HG02678 (cell line): ENCODE results near the gene DCHS2.

Source experiments
- ATAC-seq: cut with Tn5 transposase; IDR thresholded peaks from one replicate; pipeline ENCODE4 v1.9.1; 2021; ENCODE audit warnings: mild to moderate bottlenecking, moderate library complexity; ENCODE audit not compliant: unreplicated experiment

DCHS2 gene

DNA sequence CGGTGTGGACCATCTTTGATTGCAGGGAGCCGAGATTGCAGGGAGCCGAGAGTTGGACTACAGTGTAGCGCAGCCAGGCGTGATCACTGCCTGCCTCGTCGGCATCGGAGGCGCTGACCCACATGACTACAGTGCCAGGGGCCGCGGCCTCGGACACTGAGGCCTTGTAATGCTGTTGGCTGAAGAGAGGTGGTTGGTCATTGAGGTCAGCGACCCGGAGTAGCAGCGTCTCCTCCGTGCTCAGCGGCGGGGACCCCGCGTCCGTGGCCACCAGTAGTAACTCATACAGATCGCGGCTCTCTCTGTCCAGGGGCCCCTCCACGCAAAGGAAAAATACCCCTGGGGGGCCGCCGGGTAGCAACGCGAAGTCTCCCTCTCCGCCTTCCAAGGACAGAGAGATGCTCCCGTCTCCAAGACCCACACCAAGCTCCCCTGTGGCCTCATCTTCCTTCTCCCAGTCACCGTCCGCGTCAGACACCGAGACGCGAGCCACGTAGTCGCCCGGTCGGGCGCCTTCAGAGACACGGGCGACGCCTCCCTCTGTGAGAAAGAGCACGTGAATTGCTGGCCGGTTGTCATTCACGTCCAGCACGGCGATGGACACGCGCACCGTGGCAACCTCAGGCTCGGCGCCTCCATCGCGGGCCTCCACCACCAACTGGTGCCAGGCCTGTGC lies 1.9 kb downstream of the DCHS2 start:
- ATAC-seq: no peak

DNA sequence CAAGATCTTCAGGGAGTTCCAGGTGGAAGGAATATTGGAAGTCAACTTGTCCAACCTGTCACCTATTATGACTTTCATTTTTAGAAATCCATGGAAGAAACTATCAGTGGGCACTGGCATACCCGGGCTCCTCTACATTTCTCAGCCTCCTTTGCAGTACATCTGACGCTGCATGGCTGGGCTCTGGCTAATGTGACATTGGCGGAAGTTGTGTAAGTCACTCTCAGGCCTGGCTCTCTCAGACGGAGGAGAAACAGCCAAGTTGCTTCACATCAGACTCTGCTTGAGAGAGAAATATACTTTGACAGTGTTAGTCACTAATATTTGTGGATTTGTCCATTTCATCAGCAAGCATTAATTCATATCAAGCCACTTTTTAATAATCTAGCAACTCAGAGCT lies 4.5 kb downstream of the DCHS2 start:
- ATAC-seq: no peak

DNA sequence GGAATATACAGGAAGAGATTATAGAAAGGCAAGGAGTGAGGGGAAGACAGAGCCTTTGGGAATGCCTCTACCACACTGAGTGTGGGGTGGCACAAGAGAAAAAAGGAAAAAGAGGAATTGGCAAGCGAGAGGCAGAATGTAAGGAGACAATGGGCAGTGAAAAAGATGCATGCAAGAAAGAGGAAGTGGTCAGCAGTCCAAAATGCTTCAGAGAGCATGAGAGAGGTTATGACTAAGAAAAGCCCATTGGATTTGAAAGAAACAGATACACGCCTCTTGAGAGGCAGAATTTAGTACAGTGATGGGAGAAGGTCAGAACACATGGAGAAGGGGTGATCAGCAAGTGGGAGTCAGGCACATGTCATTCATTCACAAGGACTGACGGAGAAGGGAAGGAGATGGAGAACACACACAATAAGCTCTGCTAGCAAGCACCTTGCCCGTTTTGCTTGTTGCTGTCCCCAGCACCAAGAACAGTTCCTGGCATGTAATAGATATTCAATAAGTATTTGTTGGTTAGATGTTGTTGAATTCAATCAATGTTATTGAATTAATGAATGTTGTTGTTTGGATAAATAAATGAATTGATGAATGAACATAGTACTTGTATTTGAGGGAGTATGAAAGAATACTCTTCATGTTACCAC lies 6.3 kb downstream of the DCHS2 start:
- ATAC-seq: peak; percentile 98

DNA sequence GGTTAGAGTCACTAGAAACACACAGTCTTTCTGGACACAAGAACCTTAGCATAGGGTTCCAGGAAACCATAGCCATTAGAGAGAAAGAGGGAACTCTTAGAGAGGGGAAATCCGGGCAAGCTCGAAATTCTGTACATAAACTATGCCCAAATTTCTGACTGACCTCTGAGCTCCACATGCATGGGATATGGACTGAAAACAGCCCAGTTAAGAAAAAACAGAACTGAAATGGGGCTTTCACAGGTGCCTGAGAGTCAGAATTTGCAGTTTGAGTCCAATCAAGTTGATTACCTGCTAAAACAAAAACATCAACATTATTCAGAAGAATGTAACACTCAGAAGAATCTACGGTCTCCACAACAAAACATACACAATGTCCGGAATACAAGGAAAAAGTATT lies 13.1 kb downstream of the DCHS2 start:
- ATAC-seq: peak; percentile 24

DNA sequence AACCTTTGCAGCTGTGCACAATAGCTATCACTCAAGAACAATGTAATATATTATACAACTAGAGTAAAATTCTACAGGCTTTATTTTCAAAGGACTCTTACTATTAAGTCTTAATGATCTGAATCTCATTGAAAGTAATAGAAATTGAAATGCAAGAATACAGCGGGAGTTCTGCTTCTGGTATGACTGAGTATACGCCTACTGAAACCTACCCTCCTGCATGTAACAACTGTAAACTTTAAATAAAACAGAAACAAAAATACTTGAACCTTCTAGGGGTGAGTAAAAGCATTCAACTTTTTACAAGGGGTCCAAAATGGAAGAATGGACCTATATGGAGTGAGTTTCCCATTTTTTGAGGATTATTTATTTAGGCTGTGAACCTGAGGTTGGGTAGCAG lies 13.5 kb downstream of the DCHS2 start:
- ATAC-seq: peak; percentile 88

DNA sequence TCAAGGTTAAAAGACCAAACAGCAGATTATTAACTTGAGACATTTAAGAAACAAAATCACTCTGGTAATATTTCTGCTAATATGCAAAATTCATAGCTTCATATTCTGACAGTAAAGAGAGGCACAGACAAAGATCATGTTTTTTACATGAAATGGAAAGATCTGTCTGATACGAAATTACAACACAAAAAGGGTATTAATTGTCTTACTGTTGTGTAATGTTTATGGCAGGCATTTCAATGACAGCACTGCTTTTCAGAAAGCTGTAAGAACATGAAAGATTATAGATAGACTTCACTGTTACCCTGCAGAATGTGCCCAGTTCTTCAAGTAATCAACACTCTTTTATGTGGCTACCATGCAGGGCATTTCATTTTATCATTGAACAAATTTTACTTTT lies 15.4 kb downstream of the DCHS2 start:
- no peak for ATAC-seq

DNA sequence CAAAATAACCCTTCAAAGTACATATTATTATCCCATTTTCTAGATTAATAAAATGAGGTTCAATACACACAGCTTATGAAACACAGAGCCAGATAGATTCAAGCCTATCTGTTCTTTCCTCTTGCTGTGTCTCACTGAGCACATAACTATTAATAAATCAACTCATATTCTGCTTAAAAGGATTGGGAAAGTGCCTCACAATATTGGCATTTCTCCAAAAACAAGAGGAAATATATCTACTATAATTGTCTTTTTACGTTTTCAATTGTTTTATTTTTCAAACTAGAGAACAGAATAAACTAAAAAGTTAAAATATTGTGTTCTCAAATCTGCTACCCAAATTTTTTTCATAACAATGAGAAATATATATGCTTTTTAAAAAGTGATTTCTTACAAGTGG lies 15.8 kb downstream of the DCHS2 start:
- no peak for ATAC-seq

DNA sequence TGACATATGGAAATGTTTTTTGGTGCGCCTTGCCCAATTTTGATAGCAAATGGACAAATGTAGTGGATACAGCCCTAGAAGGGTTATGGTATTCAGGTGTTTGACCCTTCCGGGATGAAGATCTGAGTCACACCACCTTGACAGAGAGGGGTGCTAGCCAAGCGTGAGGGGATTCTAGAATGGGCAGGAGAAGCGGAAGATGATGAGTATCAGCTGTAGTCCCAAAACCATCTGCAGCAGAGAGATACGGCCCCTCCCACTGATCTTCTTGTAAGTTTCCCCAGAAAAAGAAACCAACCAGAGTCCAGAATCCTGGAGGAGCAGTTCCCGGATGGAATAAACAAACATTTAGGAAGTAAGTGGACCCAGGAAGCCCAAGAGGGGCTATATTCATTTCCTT lies 18.1 kb downstream of the DCHS2 start:
- ATAC-seq: no peak

DNA sequence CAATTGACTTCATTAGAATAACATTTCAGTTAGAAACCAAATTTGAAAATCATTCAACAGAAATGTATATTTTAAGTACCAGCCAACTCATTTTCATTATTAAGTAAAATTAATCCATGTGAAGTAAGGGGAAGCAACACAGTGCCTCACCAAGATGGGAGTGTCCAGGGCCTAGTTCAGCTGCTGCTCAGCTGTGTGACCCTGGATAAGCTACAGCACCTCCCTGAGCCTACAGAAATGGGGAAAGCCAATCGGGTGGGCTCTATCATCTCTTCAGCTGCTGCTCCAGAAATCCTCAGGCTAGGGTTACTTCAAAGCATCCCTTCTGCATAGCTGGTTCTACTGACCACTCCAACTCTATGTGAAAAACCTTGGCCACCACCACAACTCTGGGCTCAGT lies 18.7 kb downstream of the DCHS2 start:
- no peak for ATAC-seq

DNA sequence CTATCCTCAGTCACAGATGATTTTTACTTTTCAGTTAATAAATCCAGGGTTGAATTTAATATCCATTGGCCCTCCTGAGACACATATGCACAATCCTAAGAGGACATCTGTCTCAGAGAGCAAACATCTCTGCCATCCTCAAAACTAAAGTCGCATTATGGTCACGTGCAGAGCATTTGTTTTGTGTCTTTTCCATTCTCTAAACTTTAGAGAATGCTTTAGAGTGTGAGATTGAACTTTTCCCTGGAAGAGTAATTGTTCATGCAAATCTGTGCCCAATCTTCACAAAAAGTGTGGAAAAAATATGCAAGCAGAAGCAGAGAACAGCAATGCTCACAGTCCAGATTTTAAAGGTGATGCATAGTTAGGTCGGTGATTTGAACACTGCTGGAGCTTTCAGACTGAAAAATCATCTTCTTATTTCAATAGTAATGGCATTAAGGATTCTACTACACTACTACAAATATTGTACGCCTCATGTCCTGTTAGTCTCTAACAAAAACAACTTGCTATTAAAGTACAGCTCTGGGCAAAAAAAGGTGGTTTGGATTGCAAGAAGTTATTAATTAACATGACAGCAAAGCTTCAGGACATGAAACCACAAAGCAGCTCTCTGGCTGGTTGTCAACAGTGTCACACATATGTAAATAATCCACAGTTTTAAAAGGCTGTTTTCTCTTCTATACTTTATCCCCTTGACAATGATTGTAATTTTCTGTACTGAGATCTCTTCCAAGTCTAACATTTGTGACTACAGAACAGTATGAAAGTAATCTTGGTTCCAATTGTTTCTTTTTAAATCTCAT lies 19.9 kb downstream of the DCHS2 start:
- ATAC-seq: peak; percentile 79

DNA sequence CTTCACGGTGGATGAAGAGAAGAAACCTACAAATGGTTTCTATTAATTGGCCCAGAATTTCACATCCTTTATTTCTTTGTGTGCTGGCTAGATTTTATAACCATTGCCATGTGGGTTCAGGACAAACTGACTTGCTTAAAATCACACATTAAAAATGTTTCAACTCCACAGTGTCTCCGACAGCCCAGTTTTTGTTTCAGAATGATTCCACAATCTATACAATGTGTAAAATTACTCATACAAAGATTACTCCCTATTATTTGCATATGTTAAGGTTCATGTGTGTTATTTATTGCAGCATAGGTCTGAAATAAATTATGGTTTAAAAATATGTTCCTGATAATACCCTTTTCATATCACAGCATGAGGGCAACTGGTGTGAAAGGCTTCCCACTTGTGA lies 20.6 kb downstream of the DCHS2 start:
- ATAC-seq: peak; percentile 76

DNA sequence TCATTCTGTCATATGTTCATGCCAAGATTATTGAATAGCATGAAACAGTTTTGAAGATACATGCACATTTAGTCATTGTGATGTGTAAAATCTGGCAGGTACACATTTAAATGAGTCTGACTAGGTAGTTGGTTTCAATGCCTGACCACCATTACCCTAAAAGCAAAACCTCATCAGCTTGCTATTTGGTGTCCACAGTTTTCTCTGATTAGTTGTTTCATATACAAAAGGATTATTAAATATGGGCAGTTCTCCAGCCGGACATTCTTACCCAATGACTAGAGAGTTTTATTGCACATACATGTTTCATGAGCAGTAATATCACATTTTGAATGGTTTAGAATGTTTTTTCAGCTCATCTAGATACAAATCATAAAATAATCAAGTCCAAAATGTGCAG lies 23.7 kb downstream of the DCHS2 start:
- no peak for ATAC-seq

DNA sequence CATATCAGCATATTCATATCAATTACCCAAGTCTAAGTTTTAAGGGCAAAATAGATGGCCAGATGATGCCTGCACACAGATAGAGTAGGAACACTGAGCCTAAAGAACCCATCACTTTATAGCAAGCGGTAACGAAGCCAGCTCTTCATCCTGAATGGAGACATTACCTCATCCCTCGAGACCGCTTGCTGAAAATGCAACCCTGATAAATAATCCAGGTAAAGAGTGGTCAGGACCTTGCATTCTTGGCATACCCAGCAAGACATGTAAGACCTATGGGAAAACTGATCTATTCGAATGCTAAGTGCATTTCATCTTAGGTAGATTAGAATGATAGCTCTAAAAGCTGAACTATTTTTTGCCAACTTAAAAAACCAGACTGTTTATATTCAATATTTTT lies 25.3 kb downstream of the DCHS2 start:
- no peak for ATAC-seq

DNA sequence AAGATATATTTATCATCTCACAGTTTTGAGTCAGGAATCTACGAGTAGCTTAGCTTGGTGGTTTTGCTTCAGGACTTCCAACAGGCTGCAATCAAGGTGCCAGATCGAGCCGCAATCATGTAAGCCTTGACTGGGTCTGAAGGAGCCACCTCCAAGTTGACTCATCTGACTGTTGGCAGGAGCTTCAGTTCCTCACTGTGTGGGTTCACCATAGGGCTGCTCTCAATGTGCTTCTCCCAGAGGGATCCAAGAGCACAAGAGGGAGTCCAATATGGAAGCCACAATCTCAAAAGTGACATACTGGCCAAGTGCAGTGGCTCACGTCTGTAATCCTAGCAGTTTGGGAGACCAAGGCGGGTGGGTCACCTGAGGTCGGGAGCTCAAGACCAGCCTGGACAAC lies 26.5 kb downstream of the DCHS2 start:
- ATAC-seq: no peak

DNA sequence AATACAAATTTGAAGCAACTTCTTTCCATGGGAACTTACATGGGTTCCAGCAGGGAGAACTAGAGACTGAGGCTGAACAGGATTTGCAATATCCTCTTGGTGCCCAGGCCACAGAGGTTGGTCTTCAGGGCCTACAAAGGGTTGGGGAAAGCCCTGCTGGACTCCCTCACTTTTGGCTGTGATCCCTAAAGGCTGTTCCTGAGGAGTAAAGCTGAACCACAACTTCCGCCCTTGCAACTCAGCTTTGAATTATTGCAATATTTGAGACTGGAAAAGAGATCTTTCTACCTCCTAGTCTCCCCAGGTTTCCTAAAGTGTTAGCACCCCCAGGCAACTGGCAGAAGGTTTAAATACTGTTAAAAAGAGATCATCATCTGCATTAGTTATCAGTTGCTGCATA lies 26.9 kb downstream of the DCHS2 start:
- ATAC-seq: no peak

DNA sequence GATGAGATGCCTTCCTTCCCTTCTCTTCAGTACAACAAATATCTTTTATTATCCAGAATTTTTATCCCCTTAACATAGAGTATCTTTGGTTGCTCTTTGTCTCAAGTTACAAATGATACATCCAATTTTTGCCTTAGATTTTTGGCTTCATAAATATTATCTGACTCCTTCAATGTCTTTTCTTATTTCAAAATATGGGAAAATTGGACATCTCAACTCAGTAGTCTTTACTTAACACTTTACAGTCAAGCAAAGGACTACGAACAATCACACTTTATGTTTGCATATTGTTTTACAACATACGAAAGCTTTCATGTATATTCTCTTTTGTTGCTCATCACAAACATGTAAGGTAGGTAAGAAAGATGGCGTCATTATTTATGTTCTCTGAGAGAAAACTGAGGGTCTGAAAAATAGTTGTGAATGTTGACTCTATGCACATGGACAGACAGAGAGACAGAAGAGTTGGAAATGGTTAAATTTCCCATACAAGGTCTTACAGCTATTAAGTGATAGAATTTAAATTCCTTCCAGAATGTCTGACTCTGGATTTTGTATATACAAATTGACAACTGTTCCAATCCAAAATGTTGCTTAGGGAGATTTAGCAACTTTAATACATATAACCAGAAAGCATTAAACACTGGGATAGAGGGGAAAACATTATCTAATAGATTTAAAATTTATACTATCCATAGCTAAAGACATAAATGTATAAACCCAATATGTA lies 29.4 kb downstream of the DCHS2 start:
- ATAC-seq: no peak

DNA sequence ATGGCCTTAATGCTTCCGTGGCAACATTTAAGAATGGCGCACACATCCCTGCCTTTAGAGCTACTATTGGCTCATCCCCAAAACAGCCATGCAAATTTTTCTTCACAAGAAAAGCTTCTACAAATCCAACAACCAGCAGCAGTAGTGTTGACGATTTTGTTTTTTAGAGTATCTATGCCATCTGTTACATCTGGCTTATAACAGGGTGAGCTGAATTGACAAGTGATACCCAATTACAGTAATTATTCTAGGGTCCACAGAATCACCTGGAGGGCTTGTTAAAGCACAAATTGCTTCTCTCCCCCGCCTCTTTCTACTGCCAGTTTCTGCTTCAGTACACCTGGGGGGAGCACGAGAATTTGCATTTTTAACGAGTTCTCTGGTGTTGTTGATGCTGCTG lies 34.1 kb downstream of the DCHS2 start:
- no peak for ATAC-seq

DNA sequence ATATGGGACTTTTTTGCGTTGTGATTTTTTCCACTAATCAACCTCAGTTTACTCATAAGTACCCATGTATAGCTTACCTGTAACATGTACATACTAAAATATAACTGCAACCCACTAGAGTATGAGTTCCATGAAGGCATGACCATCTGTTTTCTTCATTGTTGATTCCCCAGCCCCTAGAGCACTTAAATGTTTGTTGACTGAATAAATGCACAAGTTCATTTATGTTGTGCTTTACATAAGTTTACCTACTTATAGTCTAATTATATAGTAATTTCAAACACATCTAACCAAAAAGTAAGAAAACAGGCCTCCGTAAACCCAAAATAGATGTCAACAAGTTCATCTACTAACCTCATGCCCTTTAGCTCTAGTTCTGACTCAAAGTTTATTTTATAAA lies 34.7 kb downstream of the DCHS2 start:
- no peak for ATAC-seq

DNA sequence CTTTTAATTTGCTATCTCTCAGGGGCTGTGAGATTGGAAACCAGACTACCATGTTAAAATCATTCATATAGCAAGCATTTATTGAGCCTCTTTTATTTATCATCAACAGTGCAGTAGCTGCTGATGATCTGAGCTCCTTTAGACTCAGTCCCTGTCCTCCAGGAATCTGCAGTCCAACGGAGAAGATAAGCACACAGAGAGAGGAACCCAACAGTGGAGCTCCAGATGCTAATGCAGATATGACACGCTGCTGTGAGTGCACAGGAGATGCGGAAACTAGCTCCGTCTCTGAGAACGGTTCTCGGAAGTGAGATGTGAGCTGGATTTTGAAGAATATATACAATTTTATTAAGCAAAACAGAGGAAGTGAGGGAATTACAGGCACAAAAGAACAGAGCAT lies 35.4 kb downstream of the DCHS2 start:
- ATAC-seq: no peak

DNA sequence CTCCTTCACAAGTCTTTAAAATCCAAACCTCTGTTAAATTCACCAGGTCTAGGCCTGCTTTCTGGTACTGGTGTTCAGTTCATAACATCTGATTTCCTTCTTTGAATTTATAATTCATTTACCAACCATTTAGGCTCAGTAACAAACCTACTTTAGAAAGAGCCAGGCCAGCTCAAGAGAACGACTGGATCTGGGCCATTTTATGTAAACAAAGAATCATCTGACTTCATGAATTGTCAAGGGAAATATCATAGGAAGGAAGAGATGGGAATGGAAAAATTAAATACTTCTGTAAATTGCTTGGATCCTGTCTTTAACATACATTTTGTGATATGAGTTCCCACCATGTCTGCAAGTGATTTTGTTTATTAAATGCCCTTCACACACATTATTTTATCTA lies 36.5 kb downstream of the DCHS2 start:
- ATAC-seq: no peak

DNA sequence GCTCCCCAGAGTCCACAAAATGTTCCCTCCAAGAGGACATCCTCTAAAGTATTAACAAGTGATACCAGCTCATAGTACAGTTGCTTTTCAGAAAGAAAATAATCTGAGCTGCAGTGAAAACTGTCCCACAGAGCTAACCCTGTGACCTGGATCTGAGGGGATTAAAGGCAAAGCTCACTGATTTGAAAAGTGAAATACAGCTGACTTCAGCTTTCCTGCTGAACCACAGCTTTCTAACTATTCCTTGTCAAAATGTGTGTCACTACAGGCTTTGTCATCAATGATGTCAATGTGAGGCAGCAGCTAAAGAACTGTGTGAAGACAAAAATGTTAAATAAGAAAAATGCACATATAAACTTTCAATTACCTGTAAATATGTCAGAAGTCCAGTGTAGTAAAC lies 36.9 kb downstream of the DCHS2 start:
- ATAC-seq: no peak
